ENCODE results near the gene IFIT2. TPM values are rescaled to one million over a fixed set of nuclear protein-coding genes. Genes with fewer than 3 reads are reported as not detected.

The IFIT2 gene
- polyA plus RNA-seq, 1 of the 3 experiments (the other 2 are of a cell fraction), result 0.99 TPM

- TF ChIP-seq REST (IDR thresholded peaks at IDR 0.05; ENCODE audit: low read depth, low read length) (no peak), USF2 (IDR thresholded peaks at IDR 0.05; ENCODE audit: borderline replicate concordance, low read depth, low read length) (no peak), SMC3 (IDR thresholded peaks at IDR 0.05; ENCODE audit: low read depth, low read length) (no peak)
Measured at GRCh38 chr10:89303161-89303560, 1.3 kb downstream of the IFIT2 start (continued).

GRCh38 chr10:89304026-89304425, 2.2 kb downstream of the IFIT2 start:
- H3K9ac ChIP-seq, result no peak overlapping the region
- H3K4me2 ChIP-seq, result no peak overlapping the region
- no peak overlapping the region for H2AFZ ChIP-seq (ENCODE audit: low read depth)
- H3K4me3 ChIP-seq (ENCODE audit: low read depth in 2 of 2, low read length in 1 of 2), result no peak overlapping the region
- WGBS (ENCODE audit: low lambda C conversion rate), result 93% methylated on average over 4 of the region's 4 CpGs
- ChIA-PET CTCF (no interaction called here), POLR2A (no interaction called here)
- DNase-seq, result no peak
- TF ChIP-seq EZH2phosphoT487 (IDR thresholded peaks at IDR 0.05; ENCODE audit: borderline replicate concordance, low read depth) (no peak), IRF3 (IDR thresholded peaks at IDR 0.05; ENCODE audit: low read depth, low read length) (no peak), MEF2A (IDR thresholded peaks at IDR 0.05; ENCODE audit: borderline replicate concordance, low read depth) (no peak), TAF1 (IDR thresholded peaks at IDR 0.05; ENCODE audit: borderline replicate concordance, low read depth, low read length) (no peak), PBX3 (IDR thresholded peaks at IDR 0.05) (no peak), TEAD4 (IDR thresholded peaks at IDR 0.05; ENCODE audit: borderline replicate concordance, insufficient read depth) (no peak), RCOR1 (IDR thresholded peaks at IDR 0.05; ENCODE audit: low read length) (no peak), EP300 (IDR thresholded peaks at IDR 0.05; ENCODE audit: borderline replicate concordance in 1 of 2, low read depth in 1 of 2, low read length in 1 of 2) (no peak), POLR2AphosphoS5 (IDR thresholded peaks at IDR 0.05; ENCODE audit: low read depth, low read length) (no peak), GABPA (IDR thresholded peaks at IDR 0.05; ENCODE audit: low read depth) (no peak), JUND (IDR thresholded peaks at IDR 0.05) (no peak), REST (IDR thresholded peaks at IDR 0.05; ENCODE audit: low read depth, low read length) (no peak)
- no peaks in the 10 kb centered on the region for H4K20me1 ChIP-seq (ENCODE audit: insufficient read depth)
- H3K79me2 ChIP-seq (ENCODE audit: insufficient read depth), result no peaks in the 10 kb centered on the region
- no peaks in the 10 kb centered on the region for H3F3A ChIP-seq (replicated peaks; ENCODE audit: insufficient read depth)
- peaks cover 5 to 6% of the 10 kb centered on the region in 2 experiments; a peak in 3 of 4 replicates for H3K4me1 ChIP-seq (ENCODE audit: control insufficient read depth in 1 of 2, insufficient read depth in 2 of 2, low read depth in 1 of 2, low read length in 1 of 2)
- H3K9me3 ChIP-seq, result no peaks in the 10 kb centered on the region
- H3K9me2 ChIP-seq, result no peaks in the 10 kb centered on the region
- H3K27ac ChIP-seq (ENCODE audit: low read depth in 2 of 2, low read length in 1 of 2), result no peak overlapping the region
- H3K36me3 ChIP-seq (replicated peaks in 1 of 2; ENCODE audit: control insufficient read depth in 1 of 2, insufficient read depth in 2 of 2, low read length in 1 of 2), result peaks cover 0 to 7% of the 10 kb centered on the region in 2 experiments
- no peaks in the 10 kb centered on the region for H3K27me3 ChIP-seq (ENCODE audit: insufficient read depth)
